ENCODE measurements around the gene MAMSTR.

DNA sequence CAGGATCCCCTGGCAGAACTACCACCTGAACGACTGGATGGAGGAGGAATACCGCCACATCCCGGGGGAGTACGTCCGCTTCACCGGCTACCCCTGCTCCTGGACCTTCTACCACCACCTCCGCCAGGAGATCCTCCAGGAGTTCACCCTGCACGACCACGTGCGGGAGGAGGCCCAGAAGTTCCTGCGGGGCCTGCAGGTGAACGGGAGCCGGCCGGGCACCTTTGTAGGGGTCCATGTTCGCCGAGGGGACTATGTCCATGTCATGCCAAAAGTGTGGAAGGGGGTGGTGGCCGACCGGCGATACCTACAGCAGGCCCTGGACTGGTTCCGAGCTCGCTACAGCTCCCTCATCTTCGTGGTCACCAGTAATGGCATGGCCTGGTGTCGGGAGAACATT lies 16.2 kb downstream of the MAMSTR start:
- TF ChIP-seq EP300 (IDR thresholded peaks at IDR 0.05) (no peak), POLR2AphosphoS5 (IDR thresholded peaks at IDR 0.05) (no peak), POLR2A (IDR thresholded peaks at IDR 0.05; ENCODE audit: low read depth) (no peak)
